ENCODE data around the gene CD72.
"Not testable (repeated sequence)": the region's sequence is repeated elsewhere in the genome, so short reads cannot be mapped to it uniquely, and the experiment has no call there.

CD72 gene

DNA sequence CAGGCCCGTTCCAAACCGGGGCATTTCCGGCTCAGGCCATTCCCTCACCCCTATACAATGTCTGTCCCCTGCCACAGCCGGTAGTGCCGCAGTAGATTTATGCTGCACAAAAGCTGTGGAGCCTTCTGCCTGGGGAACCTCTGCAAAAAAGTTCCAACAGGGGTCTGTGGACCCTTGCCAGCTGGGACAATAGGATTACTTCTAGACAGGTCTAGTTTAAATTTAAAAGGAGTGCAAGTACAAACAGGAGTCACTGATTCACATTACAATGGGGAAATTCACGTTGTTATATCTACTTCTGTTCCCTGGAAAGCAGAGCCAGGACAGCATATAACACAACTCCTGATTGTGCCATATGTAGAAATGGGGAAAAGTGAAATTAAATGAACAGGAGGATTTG is 34.7 kb downstream of the CD72 start:
- DNase-seq: not testable (repeated sequence)

DNA sequence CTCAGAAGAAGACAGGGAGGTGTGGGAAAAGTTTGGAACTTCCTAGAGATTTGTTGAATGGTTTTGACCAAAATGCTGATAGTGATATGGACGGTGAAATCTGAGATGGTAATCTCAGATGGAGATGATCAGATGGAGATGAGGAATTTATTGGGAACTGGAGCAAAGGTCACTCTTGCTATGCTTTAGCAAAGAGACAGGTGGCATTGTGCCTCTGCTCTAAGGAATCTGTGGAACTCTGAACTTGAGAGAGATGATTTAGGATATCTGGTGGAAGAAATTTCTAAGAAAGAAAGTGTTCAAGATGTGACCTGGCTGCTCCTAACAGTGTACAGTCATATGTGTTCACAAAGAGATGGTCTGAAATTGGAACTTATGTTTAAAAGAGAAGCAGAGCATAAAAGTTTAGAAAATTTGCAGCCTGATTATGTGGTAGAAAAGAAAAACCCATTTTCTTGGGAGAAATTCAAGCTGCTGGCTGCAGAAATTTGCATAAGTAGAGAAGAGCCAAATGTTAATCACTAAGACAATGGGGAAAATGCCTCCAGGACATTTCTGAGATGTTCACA is 38.5 kb downstream of the CD72 start:
- not testable (repeated sequence) for DNase-seq

DNA sequence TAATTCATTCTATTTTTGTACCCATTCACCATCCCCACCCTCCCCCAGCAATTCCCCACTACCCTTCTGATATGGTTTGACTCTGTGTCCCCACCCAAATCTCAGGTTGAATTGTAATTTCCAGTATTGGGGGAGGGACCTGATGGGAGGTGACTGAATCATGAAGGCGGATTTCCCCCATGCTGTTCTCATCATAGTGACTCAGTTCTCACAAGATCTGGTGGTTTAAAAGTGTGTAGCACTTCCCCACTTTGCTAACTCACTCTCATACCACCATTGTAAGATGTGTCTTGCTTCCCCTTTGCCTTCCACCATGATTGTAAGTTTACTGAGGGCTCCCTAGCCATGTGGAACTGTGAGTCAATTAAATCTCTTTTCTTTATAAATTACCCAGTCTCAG is 39.1 kb downstream of the CD72 start:
- DNase-seq: no peak

DNA sequence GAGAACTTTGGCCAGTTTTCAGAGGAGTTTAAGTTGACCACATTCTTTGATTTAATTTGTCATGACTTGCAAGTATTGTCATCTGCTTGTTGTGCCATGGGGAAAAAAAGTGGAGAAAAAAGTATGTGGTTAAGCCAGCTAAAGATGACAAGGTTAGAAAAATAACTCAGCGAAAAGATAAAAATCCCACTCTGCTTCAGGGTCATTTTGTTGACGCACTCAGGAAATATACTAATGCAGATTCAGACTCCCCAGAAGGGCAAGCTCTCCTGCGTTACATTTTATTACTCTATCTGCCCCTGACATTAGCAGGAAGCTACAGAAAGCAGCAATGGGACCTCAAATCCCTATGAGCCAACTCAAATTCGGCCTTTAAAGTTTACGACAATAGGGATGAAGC is 40.7 kb downstream of the CD72 start:
- no peak for DNase-seq

DNA sequence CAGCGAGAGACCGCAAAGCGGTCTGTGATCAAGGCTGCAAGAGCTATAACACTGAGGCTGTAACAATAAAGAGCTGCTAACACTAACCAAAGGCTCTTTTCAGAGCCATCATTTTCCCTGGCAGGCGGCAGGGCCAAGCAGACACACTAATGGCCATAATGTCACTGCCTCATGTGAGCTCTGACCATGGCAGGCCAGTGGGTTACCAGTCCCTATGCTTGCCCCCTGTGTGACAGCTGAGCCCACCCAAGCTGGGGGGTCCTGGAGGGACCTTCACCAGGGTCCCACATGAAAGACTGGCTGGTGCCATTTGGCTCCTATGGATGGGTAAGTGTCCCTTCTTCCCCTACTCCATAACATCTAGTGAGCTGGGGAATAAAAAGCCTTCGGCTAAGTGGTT is 42.7 kb downstream of the CD72 start:
- no peak for DNase-seq

DNA sequence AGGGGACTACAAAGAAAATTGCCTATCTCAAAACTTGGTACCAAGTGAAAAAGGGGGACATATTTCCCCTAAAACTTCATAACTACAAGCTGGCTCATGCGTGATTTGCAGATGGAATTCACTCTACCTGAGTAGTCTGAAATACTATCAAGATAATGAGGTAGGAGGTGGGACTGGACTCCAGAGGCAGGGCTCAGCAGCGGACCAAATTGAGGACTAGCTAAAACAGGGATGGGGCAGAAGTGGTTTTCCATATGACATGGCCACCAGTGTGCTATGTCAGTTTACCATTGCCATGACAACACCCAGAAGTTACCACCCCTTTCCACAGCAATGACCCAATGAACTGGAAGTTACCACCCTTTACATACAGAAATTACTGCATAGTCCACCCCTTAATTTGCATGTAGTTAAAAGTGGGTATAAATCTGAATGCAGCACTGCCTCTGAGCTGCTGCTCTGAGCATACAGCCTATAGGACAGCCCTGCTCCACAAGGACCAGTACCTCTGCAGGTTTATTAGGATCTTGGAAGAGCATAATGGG is 43.6 kb downstream of the CD72 start:
- DNase-seq: no peak

DNA sequence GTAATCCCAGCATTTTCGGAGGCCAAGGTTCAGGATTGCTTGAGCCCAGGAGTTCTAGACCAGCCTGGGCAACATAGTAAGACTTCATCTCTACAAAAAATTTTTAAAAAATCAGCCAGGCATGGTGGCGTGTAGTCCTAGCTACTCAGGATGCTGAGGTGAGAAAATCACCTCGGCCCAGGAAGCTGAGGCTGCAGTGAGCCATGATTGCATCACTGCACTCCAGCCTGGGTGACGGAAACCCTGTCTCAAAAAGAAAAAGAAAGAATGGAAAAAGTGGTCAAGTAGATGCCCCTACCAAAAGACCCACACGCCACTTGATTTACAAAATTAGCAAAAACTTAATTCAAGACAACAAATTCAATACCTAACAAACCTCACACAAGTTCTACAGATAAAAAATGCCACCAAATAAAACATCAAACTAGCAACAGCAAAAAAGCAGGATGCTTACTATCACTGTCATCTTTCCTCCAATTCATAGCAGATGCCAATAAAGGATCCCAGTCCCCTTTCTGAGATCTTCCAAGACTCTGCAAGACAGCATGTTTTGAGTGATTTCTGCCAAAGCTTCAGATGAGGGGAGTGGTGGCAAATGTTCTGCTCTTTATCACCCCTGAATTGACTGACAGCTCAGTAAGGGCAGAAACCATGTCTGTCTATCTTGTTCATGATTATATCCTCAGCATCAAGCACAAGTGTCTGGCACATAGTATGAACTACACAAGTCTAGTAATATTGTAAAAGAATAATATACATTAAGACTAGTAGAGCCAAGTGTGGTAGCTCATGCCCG is 47.3 kb downstream of the CD72 start:
- DNase-seq: no peak

DNA sequence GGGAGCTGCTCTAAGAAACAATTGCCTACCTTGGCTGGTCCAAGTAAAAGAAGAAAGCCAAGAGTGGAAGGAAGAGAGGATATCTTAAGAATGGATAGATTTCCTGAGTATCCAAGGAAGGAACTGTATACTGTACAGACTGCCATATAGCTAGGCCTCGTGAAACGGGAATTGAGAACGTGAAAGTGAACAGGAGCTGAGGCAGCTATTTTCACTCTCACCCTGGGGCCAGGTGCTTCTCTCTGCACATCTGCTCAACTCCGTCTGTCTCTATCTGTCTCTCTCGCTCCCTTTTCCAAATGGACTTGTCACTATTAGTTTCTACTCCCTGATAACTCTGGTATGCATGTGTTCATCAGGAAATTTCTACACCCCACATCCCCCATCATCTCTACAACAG is 49.0 kb downstream of the CD72 start:
- DNase-seq: no peak

DNA sequence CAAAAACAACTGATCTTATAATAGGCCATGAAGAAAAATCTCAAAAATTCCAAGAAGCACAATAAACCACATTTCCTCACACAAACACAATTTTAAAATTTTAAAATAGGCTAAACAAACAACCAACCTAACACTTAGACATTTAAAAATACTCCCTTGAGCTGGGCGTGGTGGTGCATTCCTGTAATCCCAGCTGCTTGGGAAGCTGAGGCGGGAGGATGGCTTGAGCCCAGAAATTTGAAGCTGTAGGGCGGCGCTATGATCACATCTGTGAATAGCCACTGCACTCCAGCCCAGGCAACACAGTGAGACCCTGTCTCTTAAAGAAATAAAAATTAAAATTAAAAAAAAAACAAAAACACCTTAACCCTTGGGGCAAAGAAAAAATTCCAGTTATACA is 50.0 kb downstream of the CD72 start:
- no peak for DNase-seq

DNA sequence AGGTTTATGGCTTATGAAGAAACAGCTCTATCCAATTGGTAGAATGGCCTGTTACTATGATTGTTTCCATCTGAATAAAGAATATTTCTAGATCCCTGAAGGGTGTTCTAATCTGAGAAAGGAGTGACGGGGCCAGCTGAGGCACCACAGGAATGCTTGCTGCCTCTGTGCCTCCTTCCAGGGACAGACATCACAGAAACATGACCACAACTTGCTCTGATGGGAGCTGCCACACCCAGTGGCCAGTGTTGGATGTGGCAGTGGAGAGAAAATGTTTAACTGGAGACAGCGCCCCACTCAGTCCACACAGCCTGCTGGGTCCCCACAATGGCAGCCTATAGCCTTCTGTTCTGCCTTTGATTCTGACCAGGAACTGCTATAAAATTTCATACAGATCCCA is 51.8 kb downstream of the CD72 start:
- DNase-seq: no peak

DNA sequence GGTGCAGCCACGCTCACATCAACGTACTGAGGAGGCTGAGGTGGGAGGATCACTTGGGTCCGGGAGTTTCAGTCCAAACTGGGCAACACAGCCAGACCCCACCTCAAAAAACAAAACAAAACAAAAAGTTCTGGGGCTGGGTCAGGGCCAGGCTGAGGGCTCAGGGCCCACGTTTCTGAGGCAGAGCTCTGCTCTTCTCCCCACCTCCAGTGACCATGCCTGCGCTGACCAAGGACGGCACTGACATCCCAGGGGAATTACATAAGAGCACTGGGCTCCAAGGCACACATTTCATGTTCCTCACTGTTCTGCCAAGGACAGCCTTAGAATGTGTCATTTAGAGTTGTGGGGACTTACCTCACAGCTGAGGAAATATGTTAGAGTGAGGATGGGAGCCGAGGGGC is 53.6 kb downstream of the CD72 start:
- no peak for DNase-seq

DNA sequence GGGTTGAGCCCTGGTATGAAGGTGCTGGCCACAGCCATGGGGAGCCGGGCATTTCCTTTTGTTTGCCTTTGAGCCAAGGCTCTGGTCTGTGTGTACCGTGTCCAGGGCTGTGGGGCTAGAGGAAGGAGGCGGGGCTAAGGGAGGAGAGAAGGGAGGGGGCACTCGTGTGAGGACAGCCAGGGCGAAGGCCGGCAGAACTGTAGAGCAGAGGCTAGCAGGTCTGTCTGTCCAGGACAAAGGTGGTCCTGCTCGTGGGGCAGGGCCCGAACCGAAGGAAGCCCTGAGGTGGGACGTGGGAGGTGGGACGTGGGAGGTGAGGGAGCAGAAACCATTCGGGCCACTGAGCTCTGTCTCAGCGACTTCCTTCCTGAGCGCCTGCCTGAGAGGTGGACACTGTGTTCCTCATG is 54.4 kb downstream of the CD72 start:
- DNase-seq: no peak

DNA sequence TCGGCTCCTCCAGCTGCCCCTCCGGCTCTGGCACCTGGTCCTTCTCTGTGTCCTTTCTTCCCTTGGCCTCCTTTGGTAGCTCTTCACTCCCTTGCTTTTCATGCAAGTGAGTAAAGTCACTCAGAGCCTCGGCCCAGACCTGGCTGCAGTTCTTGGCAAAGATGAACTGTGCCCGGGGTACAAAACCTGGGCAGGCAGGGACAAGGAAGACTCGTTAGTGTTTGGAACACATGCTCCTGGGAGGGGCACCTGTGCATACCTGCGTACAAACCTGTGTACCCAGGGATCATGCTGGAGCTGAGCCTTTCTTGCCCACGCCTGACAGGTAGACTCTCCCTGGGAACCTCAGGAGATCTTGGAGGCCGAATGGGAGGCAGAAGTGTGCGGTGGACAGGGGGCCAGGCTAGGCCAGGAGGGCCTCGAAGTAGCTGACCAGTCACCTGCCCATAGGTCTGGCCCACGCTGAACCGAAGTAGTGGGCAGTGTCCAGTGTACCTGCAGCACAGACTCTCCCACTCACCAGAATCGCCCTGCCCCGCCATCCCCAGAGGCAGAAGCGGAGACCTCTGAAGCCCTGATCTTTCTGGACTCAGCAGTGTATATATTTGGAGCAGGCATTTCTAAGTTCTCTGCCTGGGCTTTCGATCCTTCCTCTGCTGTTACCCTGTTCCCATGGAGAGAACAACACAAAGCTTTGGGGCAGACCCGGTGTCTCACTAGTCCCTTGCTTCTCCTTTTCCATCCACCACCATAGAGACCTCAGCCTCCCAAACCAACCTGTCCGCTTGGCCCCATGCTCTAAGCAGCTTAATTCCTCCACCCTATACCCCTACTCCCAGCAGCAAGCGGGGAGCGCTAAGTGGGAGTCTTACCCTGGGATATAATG is 55.1 kb downstream of the CD72 start:
- no peak for DNase-seq

DNA sequence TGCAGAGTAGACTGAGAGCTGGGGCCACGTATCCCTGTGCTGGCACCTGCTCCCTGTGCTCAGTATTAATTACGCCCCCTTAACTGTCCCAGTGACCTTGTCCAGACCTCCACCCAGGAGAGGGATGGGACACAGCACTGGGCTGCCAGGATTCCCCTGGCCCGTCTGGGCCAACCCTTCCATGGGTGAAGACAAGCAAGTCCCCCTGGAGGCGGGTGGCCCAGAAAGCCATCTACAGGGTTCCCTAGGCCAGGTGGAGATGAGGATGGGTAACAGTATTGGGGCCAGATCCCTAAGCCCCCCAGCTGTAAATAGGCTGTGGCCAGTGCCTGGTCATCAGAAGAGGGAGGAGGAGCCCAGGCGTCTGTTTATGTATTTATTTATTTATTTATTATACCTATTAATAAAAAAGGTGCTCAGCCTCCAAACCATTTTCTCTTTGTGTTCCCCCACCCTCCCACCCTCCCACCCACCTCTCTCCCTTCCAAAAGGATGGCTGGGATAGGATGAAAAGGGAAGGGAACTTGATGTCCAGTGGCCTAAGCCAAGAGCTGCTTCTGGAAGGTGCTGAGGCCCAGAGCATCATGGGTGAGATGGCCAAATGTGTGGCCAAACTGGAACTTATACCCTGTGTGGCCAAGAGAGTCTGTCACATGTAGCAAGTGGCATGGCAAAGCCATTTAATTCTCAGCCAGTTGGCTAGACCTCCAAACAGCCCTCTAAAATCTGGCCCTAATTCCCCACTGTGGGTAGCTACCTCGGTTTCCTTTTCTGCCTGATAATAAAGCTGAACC is 56.5 kb downstream of the CD72 start:
- DNase-seq: no peak

DNA sequence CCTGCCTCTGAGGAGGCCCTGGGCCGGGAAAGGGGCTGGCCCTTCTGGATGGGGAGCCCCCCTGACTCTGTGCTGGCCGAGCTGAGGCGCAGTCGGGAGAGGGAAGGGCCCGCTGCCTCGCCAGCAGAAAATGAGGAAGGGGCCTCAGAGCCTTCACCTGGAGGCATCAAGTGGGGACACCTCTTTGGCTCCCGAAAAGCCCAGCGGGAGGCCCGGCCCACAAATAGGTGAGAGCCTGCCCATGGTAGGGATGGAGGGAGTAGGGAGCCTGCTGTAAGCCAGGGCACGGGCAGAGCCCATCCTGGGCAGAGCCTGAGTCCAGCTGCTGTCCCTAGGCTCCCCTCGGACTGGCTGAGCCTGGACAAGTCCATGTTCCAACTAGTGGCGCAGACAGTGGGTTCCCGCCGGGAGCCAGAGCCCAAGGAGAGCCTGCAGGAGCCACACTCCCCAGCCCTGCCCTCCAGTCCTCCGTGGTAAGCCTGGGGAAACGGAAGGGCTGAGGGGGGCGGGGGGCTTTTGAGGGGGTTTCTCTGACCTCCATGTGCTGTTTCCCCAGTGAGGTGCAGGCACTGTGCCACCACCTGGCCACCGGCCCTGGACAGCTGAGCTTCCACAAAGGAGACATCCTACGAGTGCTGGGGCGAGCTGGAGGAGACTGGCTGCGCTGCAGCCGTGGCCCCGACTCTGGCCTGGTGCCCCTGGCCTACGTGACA is 57.4 kb downstream of the CD72 start:
- DNase-seq: no peak

Data from NCI-H187 treated with DMSO at 0.1 percent for 48 hours (cell line).